BLaER1 treated with 17β-estradiol and CSF1 and Interleukin-3, amounts not matched to agents 10 nM and 100 nM (cell line): ENCODE results near the gene MARCKSL1.
"Not testable (repeated sequence)": the region's sequence is repeated elsewhere in the genome, so short reads cannot be mapped to it uniquely, and the experiment has no call there.

ENCODE experiments used
- H3K27ac ChIP-seq, 11 experiments: shearing (Covaris generic); formaldehyde crosslinking; 2 replicates each; pipeline ENCODE4 v1.8.1; 2022
- H3K27me3 ChIP-seq, 11 experiments: shearing (Covaris generic); formaldehyde crosslinking; 2 replicates each; pipeline ENCODE4 v1.8.1; 2022
- H3K36me3 ChIP-seq, 11 experiments: shearing (Covaris generic); formaldehyde crosslinking; 2 replicates each; pipeline ENCODE4 v1.8.1; 2022
- H3K4me1 ChIP-seq, 10 experiments: shearing (Covaris generic); formaldehyde crosslinking; 2 replicates each; pipeline ENCODE4 v1.8.1; 2022
- H3K4me2 ChIP-seq, 11 experiments: shearing (Covaris generic); formaldehyde crosslinking; 2 replicates each; pipeline ENCODE4 v1.8.1; 2022
- H3K4me3 ChIP-seq, 10 experiments: shearing (Covaris generic); formaldehyde crosslinking; 2 replicates each; pipeline ENCODE4 v1.8.1; 2022
- H3K9ac ChIP-seq, 11 experiments: shearing (Covaris generic); formaldehyde crosslinking; 2 replicates each; pipeline ENCODE4 v1.8.1; 2022
- H3K9me3 ChIP-seq, 11 experiments: shearing (Covaris generic); formaldehyde crosslinking; replicated peaks in 1 of 11; 2 replicates each; pipeline ENCODE4 v1.8.1; 2022
- H4K20me1 ChIP-seq, 11 experiments: shearing (Covaris generic); formaldehyde crosslinking; 2 replicates each; pipeline ENCODE4 v1.8.1; 2022
- Cebpa-rat ChIP-seq, 11 experiments: shearing (Covaris generic); IDR thresholded peaks; 2 replicates each; pipeline ENCODE4 v1.8.1; 2022

The MARCKSL1 gene

GRCh38 chr1:32303358-32303757 is 32.7 kb downstream of the MARCKSL1 start:
- Histone ChIP-seq H3K27ac (no peak overlapping the region), H3K4me1 (peaks cover 0 to 19% (median 8%) of the 10 kb centered on the region in 10 experiments; a peak in 11 of 20 replicates), H3K27me3 (no peaks in the 10 kb centered on the region), H3K4me2 (no peak overlapping the region), H3K9ac (no peak overlapping the region), H3K9me3 (peaks cover 14 to 29% (median 22%) of the 10 kb centered on the region in 11 experiments), H3K4me3 (no peak overlapping the region), H3K36me3 (peaks cover 69 to 99% (median 88%) of the 10 kb centered on the region in 11 experiments), H4K20me1 (peaks cover 0 to 92% (median 53%) of the 10 kb centered on the region in 11 experiments; a peak in 17 of 22 replicates)
- no peak for TF ChIP-seq Cebpa-rat (IDR thresholded peaks at IDR 0.05)

- TF ChIP-seq Cebpa-rat (IDR thresholded peaks at IDR 0.05): no peak
- Histone ChIP-seq H3K36me3 (peaks cover 61 to 97% (median 88%) of the 10 kb centered on the region in 11 experiments), H3K9ac (no peak overlapping the region), H3K27me3 (no peaks in the 10 kb centered on the region), H3K27ac (no peak overlapping the region), H3K4me3 (no peak overlapping the region), H3K9me3 (peaks cover under 1 to 15% (median 9%) of the 10 kb centered on the region in 11 experiments; a peak in 21 of 22 replicates), H4K20me1 (peaks cover 0 to 92% (median 60%) of the 10 kb centered on the region in 11 experiments; a peak in 18 of 22 replicates), H3K4me2 (no peak overlapping the region), H3K4me1 (peaks cover 20 to 30% (median 24%) of the 10 kb centered on the region in 10 experiments)
Measured at GRCh38 chr1:32299327-32299726, 36.7 kb downstream of the MARCKSL1 start.

GRCh38 chr1:32298211-32298610 is 37.8 kb downstream of the MARCKSL1 start:
- peak overlapping the region in 2 of 11 experiments; percentile 6 to 12; a peak in 2 of 22 replicates for H3K4me2 ChIP-seq
- H3K4me3 ChIP-seq, H3K27ac ChIP-seq, H3K27me3 ChIP-seq, H3K9ac ChIP-seq, H3K9me3 ChIP-seq: not testable (repeated sequence)
- H4K20me1 ChIP-seq: peaks cover 0 to 93% (median 64%) of the 10 kb centered on the region in 11 experiments; a peak in 18 of 22 replicates
- H3K4me1 ChIP-seq: peaks cover 31 to 42% (median 35%) of the 10 kb centered on the region in 10 experiments
- H3K36me3 ChIP-seq: peaks cover 50 to 90% (median 77%) of the 10 kb centered on the region in 11 experiments

GRCh38 chr1:32291708-32292538 is 44.1 kb downstream of the MARCKSL1 start, which contains the start of gene HDAC1:
Gene HDAC1 (plus strand): TSS chr1:32292083. CDS start chr1:32292170, 87 bp downstream.
- Histone ChIP-seq H3K4me2 (peak within 1 kb of the TSS; percentile 90 to 99 (median 94)), H4K20me1 (peaks cover 0 to 34% (median 21%) of the 10 kb centered on the region in 11 experiments; a peak in 16 of 22 replicates), H3K9me3 (peaks cover 0 to 4% (median 0%) of the 10 kb centered on the region in 11 experiments; a peak in 2 of 22 replicates), H3K4me1 (peaks cover 40 to 54% (median 46%) of the 10 kb centered on the region in 10 experiments), H3K4me3 (peak within 1 kb of the TSS; percentile 74 to 96 (median 90)), H3K27ac (peak within 1 kb of the TSS; percentile 67 to 91 (median 89); a peak in 21 of 22 replicates), H3K36me3 (peaks cover 14 to 30% (median 24%) of the 10 kb centered on the region in 11 experiments; a peak in 20 of 22 replicates), H3K9ac (peak within 1 kb of the TSS; percentile 82 to 92 (median 88)), H3K27me3 (no peaks in the 10 kb centered on the region)
- TF ChIP-seq Cebpa-rat (IDR thresholded peaks at IDR 0.05): no peak

- H3K4me2 ChIP-seq: peak overlapping the region; percentile 41 to 95 (median 78)
- peaks cover 0 to 4% (median 0%) of the 10 kb centered on the region in 11 experiments; a peak in 2 of 22 replicates for H3K9me3 ChIP-seq
- H3K27me3 ChIP-seq: no peaks in the 10 kb centered on the region
- TF ChIP-seq Cebpa-rat (IDR thresholded peaks at IDR 0.05): no peak
- H3K27ac ChIP-seq: peak overlapping the region; percentile 67 to 91 (median 89); a peak in 21 of 22 replicates
- H3K9ac ChIP-seq: peak overlapping the region; percentile 82 to 92 (median 88)
- H3K4me3 ChIP-seq: peak overlapping the region; percentile 74 to 96 (median 90)
- H3K36me3 ChIP-seq: peaks cover 11 to 24% (median 17%) of the 10 kb centered on the region in 11 experiments; a peak in 20 of 22 replicates
- peaks cover 40 to 51% (median 44%) of the 10 kb centered on the region in 10 experiments for H3K4me1 ChIP-seq
- H4K20me1 ChIP-seq: peaks cover 0 to 27% (median 17%) of the 10 kb centered on the region in 11 experiments; a peak in 15 of 22 replicates
Measured at GRCh38 chr1:32291145-32291707, 44.8 kb downstream of the MARCKSL1 start.

- H3K9ac ChIP-seq: no peak overlapping the region
- no peaks in the 10 kb centered on the region for H3K27me3 ChIP-seq
- no peak overlapping the region for H3K4me2 ChIP-seq
- no peaks in the 10 kb centered on the region for H3K9me3 ChIP-seq
- H4K20me1 ChIP-seq: peaks cover 0 to 11% (median 3%) of the 10 kb centered on the region in 11 experiments; a peak in 7 of 22 replicates
- no peak for TF ChIP-seq Cebpa-rat (IDR thresholded peaks at IDR 0.05)
- no peak overlapping the region for H3K27ac ChIP-seq
- peaks cover 0 to 14% (median 9%) of the 10 kb centered on the region in 11 experiments; a peak in 9 of 22 replicates for H3K36me3 ChIP-seq
- peaks cover 23 to 31% (median 30%) of the 10 kb centered on the region in 10 experiments for H3K4me1 ChIP-seq
- no peak overlapping the region for H3K4me3 ChIP-seq
Measured at GRCh38 chr1:32289256-32289655, 46.8 kb downstream of the MARCKSL1 start.

GRCh38 chr1:32286763-32287162 is 49.3 kb downstream of the MARCKSL1 start:
- Histone ChIP-seq H3K27me3 (no peaks in the 10 kb centered on the region), H3K36me3 (peaks cover 0 to 15% (median 9%) of the 10 kb centered on the region in 11 experiments; a peak in 7 of 22 replicates), H3K4me3 (no peak overlapping the region), H3K4me2 (no peak overlapping the region), H3K27ac (no peak overlapping the region), H3K4me1 (peaks cover 6 to 13% (median 12%) of the 10 kb centered on the region in 10 experiments; a peak in 18 of 20 replicates), H4K20me1 (no peaks in the 10 kb centered on the region; a peak in 1 of 22 replicates), H3K9ac (no peak overlapping the region), H3K9me3 (no peaks in the 10 kb centered on the region)
- TF ChIP-seq Cebpa-rat (IDR thresholded peaks at IDR 0.05): no peak

GRCh38 chr1:32285658-32286057 is 50.4 kb downstream of the MARCKSL1 start:
- Histone ChIP-seq H3K4me1 (peaks cover 0 to 5% (median 3%) of the 10 kb centered on the region in 10 experiments; a peak in 14 of 20 replicates), H3K27ac (no peak overlapping the region), H3K9ac (no peak overlapping the region), H3K27me3 (no peaks in the 10 kb centered on the region), H3K9me3 (no peaks in the 10 kb centered on the region), H3K4me3 (no peak overlapping the region), H3K36me3 (peaks cover 0 to 24% (median 10%) of the 10 kb centered on the region in 11 experiments; a peak in 10 of 22 replicates), H3K4me2 (no peak overlapping the region), H4K20me1 (no peaks in the 10 kb centered on the region; a peak in 1 of 22 replicates)
- TF ChIP-seq Cebpa-rat (IDR thresholded peaks at IDR 0.05): no peak

- not testable (repeated sequence) for H3K27me3 ChIP-seq, H3K9ac ChIP-seq, H3K4me3 ChIP-seq, H3K4me1 ChIP-seq, H3K4me2 ChIP-seq, H3K27ac ChIP-seq, H3K9me3 ChIP-seq, H4K20me1 ChIP-seq
- peaks cover 0 to 33% (median 19%) of the 10 kb centered on the region in 11 experiments; a peak in 12 of 22 replicates for H3K36me3 ChIP-seq
Measured at GRCh38 chr1:32284777-32285176, 51.3 kb downstream of the MARCKSL1 start.
